Natural killer cell (primary cell): ENCODE data around the gene RALGPS1. TPM values are rescaled to one million over a fixed set of nuclear protein-coding genes. Genes with fewer than 3 reads are reported as not detected.

Experiments
- ATAC-seq, 3 donors: fragments of 150-1000 bp in 2 of 3; fragments of 200-7000 bp in 1 of 3; cut with Tn5 transposase; 1 replicate in 1 of 3; 2 replicates in 2 of 3; pipeline ENCODE4 v1.10.0; 2021; ENCODE audit warnings: mild to moderate bottlenecking in 2 of 3, moderate library complexity in 2 of 3
- DNase-seq, 2 donors: peaks; one replicate each; pipeline versions ENCODE4 v3.0.0 to v3.0.0-alpha.2; 2013 to 2021; ENCODE audit warnings: mixed read lengths in 1 of 2
- H3K27ac ChIP-seq: one replicate; pipeline ENCODE4 v1.5.1; 2013; ENCODE audit warnings: mild to moderate bottlenecking, low read length
- H3K27me3 ChIP-seq: one replicate; pipeline ENCODE4 v1.6.1; 2013; ENCODE audit warnings: low read length; ENCODE audit not compliant: control insufficient read depth, insufficient read depth
- H3K36me3 ChIP-seq: one replicate; pipeline ENCODE4 v1.6.1; 2013; ENCODE audit warnings: low read length; ENCODE audit not compliant: control insufficient read depth, insufficient read depth
- H3K4me1 ChIP-seq: one replicate; pipeline ENCODE4 v1.6.1; 2013; ENCODE audit warnings: low read length; ENCODE audit not compliant: control insufficient read depth, insufficient read depth
- H3K4me3 ChIP-seq: one replicate; pipeline ENCODE4 v1.5.1; 2013; ENCODE audit warnings: low read length
- H3K9me3 ChIP-seq: one replicate; pipeline ENCODE4 v1.6.1; 2013; ENCODE audit warnings: low read length; ENCODE audit not compliant: control insufficient read depth, insufficient read depth
- H3K27ac Mint-ChIP-seq, 2 donors: one replicate each; pipeline ENCODE4 v1.8.0; 2022; ENCODE audit warnings: mild to moderate bottlenecking in 2 of 2, mixed read lengths in 2 of 2, moderate library complexity in 1 of 2
- H3K27me3 Mint-ChIP-seq, 2 donors: one replicate each; pipeline ENCODE4 v1.8.0; 2022; ENCODE audit warnings: low read depth in 2 of 2, mixed read lengths in 2 of 2
- H3K36me3 Mint-ChIP-seq: one replicate; pipeline ENCODE4 v1.8.0; 2022; ENCODE audit warnings: mixed read lengths
- H3K4me1 Mint-ChIP-seq, 2 donors: one replicate each; pipeline ENCODE4 v1.8.0; 2022; ENCODE audit warnings: mixed read lengths in 2 of 2
- H3K4me3 Mint-ChIP-seq: one replicate; pipeline ENCODE4 v1.8.0; 2022; ENCODE audit warnings: mild to moderate bottlenecking, moderate library complexity, mixed read lengths
- H3K9me3 Mint-ChIP-seq, 2 donors: one replicate each; pipeline ENCODE4 v1.8.0; 2022; ENCODE audit warnings: mixed read lengths in 2 of 2
- CTCF ChIP-seq: fragments of 200-600 bp; IDR thresholded peaks from one replicate; pipeline ENCODE4 v1.8.0; 2022; ENCODE audit warnings: antibody characterized with exemption
- WGBS: methylation state at CpG from one replicate; pipeline ENCODE4 v1.1.7; 2013; ENCODE audit warnings: missing lambda C conversion rate; ENCODE audit not compliant: insufficient coverage; 5-methylcytosine and 5-hydroxymethylcytosine counted together
- intact Hi-C: fragments of 100-400 bp; cut with micrococcal nuclease; formaldehyde crosslinking; loops from one replicate; pipeline ENCODE4 v1.14.2; 2022
- total RNA-seq, 4 donors: library from RNA; stranded (reverse); fragments of 120-200 nt in 1 of 4; gene quantifications; one replicate each; pipeline versions ENCODE4 v1.2.3 to v1.2.4, GENCODE V29; 2013 to 2022

Gene RALGPS1
- total RNA-seq, 3 donors from 2014 or later (not counting 1 experiment from before 2014, with no cell fraction given) = 11.9 to 21.2 (median 13.2) TPM

GRCh38 chr9:127107929-127108876 lies 193.6 kb downstream of the RALGPS1 start:
- DNase-seq (no peak), ATAC-seq (no peak)
- no peaks in the 10 kb centered on the region for H3K9me3 ChIP-seq
- H3K36me3 ChIP-seq = no peaks in the 10 kb centered on the region
- Mint-ChIP-seq H3K36me3 (no peaks in the 10 kb centered on the region), H3K4me1 (peaks cover 0 to 4% of the 10 kb centered on the region in 2 donors), H3K4me3 (no peak overlapping the region), H3K9me3 (no peaks in the 10 kb centered on the region), H3K27ac (no peak overlapping the region), H3K27me3 (peaks cover 0 to 9% of the 10 kb centered on the region in 2 donors)
- intact Hi-C loops = no loop called here
- H3K27ac ChIP-seq = no peak overlapping the region
- no peak for TF ChIP-seq CTCF
- H3K4me1 ChIP-seq = no peaks in the 10 kb centered on the region
- no peak overlapping the region for H3K4me3 ChIP-seq
- 95% methylated on average over 38 of the region's 38 CpGs for WGBS
- H3K27me3 ChIP-seq = no peaks in the 10 kb centered on the region

GRCh38 chr9:127109212-127109711 lies 194.7 kb downstream of the RALGPS1 start:
- 89% methylated on average over 5 of the region's 5 CpGs for WGBS
- H3K4me1 Mint-ChIP-seq = peaks cover 0 to 4% of the 10 kb centered on the region in 2 donors
- H3K36me3 Mint-ChIP-seq = no peaks in the 10 kb centered on the region
- TF ChIP-seq CTCF = no peak
- no peak for ATAC-seq
- Histone ChIP-seq H3K4me3 (no peak overlapping the region), H3K9me3 (no peaks in the 10 kb centered on the region), H3K4me1 (no peaks in the 10 kb centered on the region), H3K27ac (no peak overlapping the region), H3K36me3 (no peaks in the 10 kb centered on the region), H3K27me3 (no peaks in the 10 kb centered on the region)
- DNase-seq = no peak
- H3K27me3 Mint-ChIP-seq = peaks cover 0 to 9% of the 10 kb centered on the region in 2 donors
- H3K9me3 Mint-ChIP-seq = no peaks in the 10 kb centered on the region
- H3K4me3 Mint-ChIP-seq = no peak overlapping the region
- no peak overlapping the region for H3K27ac Mint-ChIP-seq
- intact Hi-C loops = no loop called here

GRCh38 chr9:127112056-127112455 lies 197.5 kb downstream of the RALGPS1 start:
- no peaks in the 10 kb centered on the region for H3K9me3 Mint-ChIP-seq
- H3K9me3 ChIP-seq = no peaks in the 10 kb centered on the region
- ATAC-seq (no peak), DNase-seq (no peak)
- H3K27me3 ChIP-seq = no peaks in the 10 kb centered on the region
- no peak overlapping the region for H3K4me3 ChIP-seq
- peaks cover 7% of the 10 kb centered on the region for H3K4me1 ChIP-seq
- intact Hi-C loops = no loop called here
- H3K27ac Mint-ChIP-seq = no peak overlapping the region
- no peaks in the 10 kb centered on the region for H3K36me3 ChIP-seq
- H3K4me3 Mint-ChIP-seq = no peak overlapping the region
- no peak for TF ChIP-seq CTCF
- peaks cover 5 to 15% of the 10 kb centered on the region in 2 donors for H3K4me1 Mint-ChIP-seq
- WGBS = 82% methylated on average over 7 of the region's 7 CpGs
- H3K27ac ChIP-seq = no peak overlapping the region
- peaks cover 0 to 10% of the 10 kb centered on the region in 2 donors for H3K27me3 Mint-ChIP-seq
- no peaks in the 10 kb centered on the region for H3K36me3 Mint-ChIP-seq
